ENCODE measurements around the gene HES3. TPM values are rescaled to one million over a fixed set of nuclear protein-coding genes. Genes with fewer than 3 reads are reported as not detected.

Gene HES3
- polyA plus RNA-seq, 1 experiment, result not detected

- Histone ChIP-seq H3K9me3 (ENCODE audit: control insufficient read depth, insufficient read depth, low read length) (peaks cover 4% of the 10 kb centered on the region; the same call in 1 of the 2 replicates), H3K27me3 (ENCODE audit: control insufficient read depth, insufficient read depth, low read length) (peaks cover 48% of the 10 kb centered on the region), H3K27ac (ENCODE audit: low read depth, low read length) (no peak overlapping the region), H3K4me3 (ENCODE audit: low read depth, low read length) (no peak overlapping the region)
- ChIA-PET CTCF (interaction anchor here (1.0 to 1.5 kb wide), 4 partner anchors 8 to 187 kb away, joined by 3 to 8 read pairs (median 4); no protein-coding TSS in a partner anchor), POLR2A (no interaction called here)
- no peak for DNase-seq (ENCODE audit: low read depth, low spot score)
- TF ChIP-seq, protein P1, sequence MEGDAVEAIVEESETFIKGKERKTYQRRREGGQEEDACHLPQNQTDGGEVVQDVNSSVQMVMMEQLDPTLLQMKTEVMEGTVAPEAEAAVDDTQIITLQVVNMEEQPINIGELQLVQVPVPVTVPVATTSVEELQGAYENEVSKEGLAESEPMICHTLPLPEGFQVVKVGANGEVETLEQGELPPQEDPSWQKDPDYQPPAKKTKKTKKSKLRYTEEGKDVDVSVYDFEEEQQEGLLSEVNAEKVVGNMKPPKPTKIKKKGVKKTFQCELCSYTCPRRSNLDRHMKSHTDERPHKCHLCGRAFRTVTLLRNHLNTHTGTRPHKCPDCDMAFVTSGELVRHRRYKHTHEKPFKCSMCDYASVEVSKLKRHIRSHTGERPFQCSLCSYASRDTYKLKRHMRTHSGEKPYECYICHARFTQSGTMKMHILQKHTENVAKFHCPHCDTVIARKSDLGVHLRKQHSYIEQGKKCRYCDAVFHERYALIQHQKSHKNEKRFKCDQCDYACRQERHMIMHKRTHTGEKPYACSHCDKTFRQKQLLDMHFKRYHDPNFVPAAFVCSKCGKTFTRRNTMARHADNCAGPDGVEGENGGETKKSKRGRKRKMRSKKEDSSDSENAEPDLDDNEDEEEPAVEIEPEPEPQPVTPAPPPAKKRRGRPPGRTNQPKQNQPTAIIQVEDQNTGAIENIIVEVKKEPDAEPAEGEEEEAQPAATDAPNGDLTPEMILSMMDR (IDR thresholded peaks at IDR 0.05; ENCODE audit: low read depth, low read length), result no peak
Observed at GRCh38 chr1:6239213-6239752, 4.7 kb upstream of the HES3 start.

DNA sequence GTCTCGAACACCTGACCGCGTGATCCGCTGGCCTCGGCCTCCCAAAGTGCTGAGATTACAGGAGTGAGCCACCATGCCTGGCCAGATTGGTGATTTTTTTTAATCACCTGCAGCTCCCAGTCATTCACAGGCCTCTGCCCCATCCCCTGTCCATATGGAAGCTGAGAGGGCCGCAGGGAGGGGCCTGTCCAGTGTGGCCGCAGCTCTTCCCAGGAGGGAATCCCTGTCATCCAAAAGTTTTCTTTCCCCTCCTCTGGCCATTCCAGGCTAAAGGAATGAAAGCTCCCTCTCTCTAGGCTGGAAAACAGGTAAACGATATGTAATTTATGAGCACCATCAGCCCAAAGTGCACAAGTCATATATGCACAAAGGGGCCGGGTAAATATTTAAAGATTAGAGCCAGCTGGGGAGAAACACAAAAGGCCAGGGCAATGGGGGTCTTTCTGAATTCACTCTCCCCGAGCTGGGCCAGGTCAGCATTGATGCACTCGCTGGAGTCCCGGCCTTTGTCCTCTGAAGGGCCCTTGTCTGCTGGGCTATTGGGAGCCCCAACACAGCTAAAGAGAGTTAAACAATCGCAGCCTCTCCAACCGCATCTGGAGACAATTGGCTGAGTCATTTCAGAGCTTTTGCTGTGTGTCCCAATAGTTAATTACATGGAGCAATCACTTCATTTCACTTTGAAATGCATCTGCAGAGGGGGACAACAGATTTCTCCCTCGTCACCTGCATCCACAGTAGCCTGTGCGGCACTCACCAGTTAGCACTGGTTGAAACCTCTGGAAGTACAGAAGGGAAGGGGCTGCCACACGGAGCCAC, 3.8 kb upstream of the HES3 start:
- no peak for DNase-seq (ENCODE audit: low read depth, low spot score)
- CTCF ChIA-PET, result interaction anchor here (1.0 to 1.5 kb wide), 2 partner anchors 35 to 188 kb away, joined by 3 to 4 read pairs; no protein-coding TSS in a partner anchor
- TF ChIP-seq, protein P1 (IDR thresholded peaks at IDR 0.05; ENCODE audit: low read depth, low read length), result no peak
- Histone ChIP-seq H3K27me3 (ENCODE audit: control insufficient read depth, insufficient read depth, low read length) (peaks cover 53% of the 10 kb centered on the region), H3K4me3 (ENCODE audit: low read depth, low read length) (no peak overlapping the region), H3K9me3 (ENCODE audit: control insufficient read depth, insufficient read depth, low read length) (peaks cover 4% of the 10 kb centered on the region; the same call in 1 of the 2 replicates), H3K27ac (ENCODE audit: low read depth, low read length) (no peak overlapping the region)
- POLR2A ChIA-PET, result no interaction called here

GRCh38 chr1:6241107-6241886, 2.7 kb upstream of the HES3 start:
- DNase-seq (ENCODE audit: low read depth, low spot score), result no peak
- TF ChIP-seq, protein P1 (IDR thresholded peaks at IDR 0.05; ENCODE audit: low read depth, low read length), result no peak
- Histone ChIP-seq H3K27me3 (ENCODE audit: control insufficient read depth, insufficient read depth, low read length) (peaks cover 56% of the 10 kb centered on the region), H3K9me3 (ENCODE audit: control insufficient read depth, insufficient read depth, low read length) (peaks cover 4% of the 10 kb centered on the region; the same call in 1 of the 2 replicates), H3K4me3 (ENCODE audit: low read depth, low read length) (no peak overlapping the region), H3K27ac (ENCODE audit: low read depth, low read length) (no peak overlapping the region)
- POLR2A ChIA-PET, result no interaction called here
- CTCF ChIA-PET, result interaction anchor here (1.0 kb wide), 1 partner anchor 188 kb away, joined by 3 read pairs; no protein-coding TSS in a partner anchor

DNA sequence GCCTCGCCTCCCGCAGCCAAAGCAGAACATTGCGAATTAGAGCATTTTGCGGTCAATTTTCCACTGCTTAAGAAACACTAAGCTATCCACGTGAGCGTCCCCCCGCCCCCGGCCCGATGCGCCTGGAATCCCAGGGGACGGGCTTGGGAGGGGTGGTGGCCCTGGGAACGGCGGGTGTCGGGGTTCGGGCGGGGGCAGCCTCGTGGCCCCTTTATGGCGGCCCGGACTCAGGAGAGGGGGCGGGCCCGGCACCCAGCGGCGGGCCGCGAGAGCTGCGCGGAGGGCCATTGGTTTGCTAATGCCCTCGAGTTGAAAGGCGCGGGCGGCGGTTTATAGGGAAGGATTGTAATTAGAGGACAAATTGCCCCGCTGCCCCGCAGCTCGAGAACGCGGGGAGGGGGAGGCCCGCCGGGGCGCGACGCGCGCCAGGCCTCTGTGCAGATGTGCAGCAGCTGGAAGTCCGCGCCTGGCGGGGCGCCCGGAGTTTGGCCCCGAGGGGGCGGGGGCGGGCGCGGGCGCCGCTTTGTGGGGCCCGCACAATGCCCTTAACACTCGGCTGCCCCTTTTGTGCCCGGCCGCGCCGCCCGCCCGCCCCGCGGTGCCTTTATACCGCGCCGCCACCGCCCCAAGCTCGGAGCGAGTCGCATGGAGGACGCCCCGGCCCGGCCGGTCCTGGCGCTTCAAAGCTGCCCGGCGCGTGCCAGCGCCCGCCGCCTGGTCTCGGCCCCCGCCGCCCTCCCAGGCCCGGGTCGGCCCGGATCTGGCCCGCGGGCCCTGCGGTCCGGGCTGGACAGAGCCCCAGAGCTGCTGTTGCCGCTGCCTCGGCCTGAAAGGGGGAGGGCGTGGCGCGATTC, 1.9 kb upstream of the HES3 start:
- POLR2A ChIA-PET, result no interaction called here
- H3K27me3 ChIP-seq (ENCODE audit: control insufficient read depth, insufficient read depth, low read length), result peaks cover 59% of the 10 kb centered on the region
- DNase-seq (ENCODE audit: low read depth, low spot score), result no peak
- no peak overlapping the region for H3K27ac ChIP-seq (ENCODE audit: low read depth, low read length)
- no peak overlapping the region for H3K4me3 ChIP-seq (ENCODE audit: low read depth, low read length)
- no peaks in the 10 kb centered on the region; the same call in 1 of the 2 replicates for H3K9me3 ChIP-seq (ENCODE audit: control insufficient read depth, insufficient read depth, low read length)
- TF ChIP-seq, protein P1 (IDR thresholded peaks at IDR 0.05; ENCODE audit: low read depth, low read length), result no peak
- CTCF ChIA-PET, result interaction anchor here (0.9 to 2.0 kb wide), 3 partner anchors 37 to 189 kb away, joined by 3 to 4 read pairs (median 3); no protein-coding TSS in a partner anchor

Data from AG04450 (cell line).